GM12864 (cell line): ENCODE data around the gene PLGRKT.

Source experiments
- DNase-seq: peaks from one replicate; pipeline ENCODE4 v3.0.0-alpha.2; 2011; ENCODE audit warnings: low read depth
- H3K4me3 ChIP-seq: 2 replicates; pipeline ENCODE4 v1.5.1; 2011; ENCODE audit warnings: mild to moderate bottlenecking, low read depth, low read length, control low read depth
- TF ChIP-seq, protein P1 (sequence below): IDR thresholded peaks from 2 replicates; pipeline ENCODE4 v1.5.1; 2011; ENCODE audit warnings: low read depth, mild to moderate bottlenecking, moderate library complexity, low read length, control low read depth, inconsistent platforms; ENCODE audit errors: missing control alignments

The PLGRKT gene

DNA sequence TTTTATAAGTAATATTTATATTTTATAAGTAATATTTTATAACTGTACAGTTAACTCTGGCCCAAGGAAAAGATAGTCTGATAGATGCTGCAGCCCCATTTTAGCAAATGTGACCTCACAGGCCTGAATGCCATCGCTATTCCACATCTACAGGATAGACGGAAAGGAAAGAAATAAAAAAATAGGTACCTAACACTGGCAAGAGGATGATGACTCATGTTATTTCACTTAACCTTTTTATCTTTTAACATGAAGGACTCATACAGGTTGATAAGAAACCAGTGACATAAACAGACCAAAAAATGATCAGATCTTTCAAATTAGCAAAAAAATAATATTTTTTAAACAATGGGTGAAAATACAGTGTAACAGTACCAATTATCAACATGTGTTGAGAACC, 15.3 kb upstream of the PLGRKT start:
- DNase-seq, result no peak
- peak overlapping the region; percentile 35; the same call in 1 of the 2 replicates for H3K4me3 ChIP-seq
- TF ChIP-seq, protein P1, sequence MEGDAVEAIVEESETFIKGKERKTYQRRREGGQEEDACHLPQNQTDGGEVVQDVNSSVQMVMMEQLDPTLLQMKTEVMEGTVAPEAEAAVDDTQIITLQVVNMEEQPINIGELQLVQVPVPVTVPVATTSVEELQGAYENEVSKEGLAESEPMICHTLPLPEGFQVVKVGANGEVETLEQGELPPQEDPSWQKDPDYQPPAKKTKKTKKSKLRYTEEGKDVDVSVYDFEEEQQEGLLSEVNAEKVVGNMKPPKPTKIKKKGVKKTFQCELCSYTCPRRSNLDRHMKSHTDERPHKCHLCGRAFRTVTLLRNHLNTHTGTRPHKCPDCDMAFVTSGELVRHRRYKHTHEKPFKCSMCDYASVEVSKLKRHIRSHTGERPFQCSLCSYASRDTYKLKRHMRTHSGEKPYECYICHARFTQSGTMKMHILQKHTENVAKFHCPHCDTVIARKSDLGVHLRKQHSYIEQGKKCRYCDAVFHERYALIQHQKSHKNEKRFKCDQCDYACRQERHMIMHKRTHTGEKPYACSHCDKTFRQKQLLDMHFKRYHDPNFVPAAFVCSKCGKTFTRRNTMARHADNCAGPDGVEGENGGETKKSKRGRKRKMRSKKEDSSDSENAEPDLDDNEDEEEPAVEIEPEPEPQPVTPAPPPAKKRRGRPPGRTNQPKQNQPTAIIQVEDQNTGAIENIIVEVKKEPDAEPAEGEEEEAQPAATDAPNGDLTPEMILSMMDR, result no peak

DNA sequence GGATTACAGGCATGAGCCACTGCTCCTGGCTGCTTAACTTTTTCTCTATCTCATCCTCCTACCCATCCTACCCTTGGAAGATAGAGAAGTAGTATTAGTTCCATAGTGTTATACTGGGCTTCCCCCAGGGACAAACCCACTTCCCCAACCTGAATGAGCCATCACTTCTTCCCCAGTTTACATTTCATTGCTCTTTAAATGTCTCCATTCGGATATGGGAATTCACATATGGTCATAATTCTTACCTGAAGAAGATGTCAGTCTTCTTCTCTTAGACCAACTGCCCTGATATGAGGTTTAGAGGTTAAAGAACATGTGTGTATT, 14.5 kb upstream of the PLGRKT start:
- TF ChIP-seq, protein P1, result no peak
- DNase-seq, result no peak
- peak overlapping the region; percentile 76; the same call in 1 of the 2 replicates for H3K4me3 ChIP-seq

DNA sequence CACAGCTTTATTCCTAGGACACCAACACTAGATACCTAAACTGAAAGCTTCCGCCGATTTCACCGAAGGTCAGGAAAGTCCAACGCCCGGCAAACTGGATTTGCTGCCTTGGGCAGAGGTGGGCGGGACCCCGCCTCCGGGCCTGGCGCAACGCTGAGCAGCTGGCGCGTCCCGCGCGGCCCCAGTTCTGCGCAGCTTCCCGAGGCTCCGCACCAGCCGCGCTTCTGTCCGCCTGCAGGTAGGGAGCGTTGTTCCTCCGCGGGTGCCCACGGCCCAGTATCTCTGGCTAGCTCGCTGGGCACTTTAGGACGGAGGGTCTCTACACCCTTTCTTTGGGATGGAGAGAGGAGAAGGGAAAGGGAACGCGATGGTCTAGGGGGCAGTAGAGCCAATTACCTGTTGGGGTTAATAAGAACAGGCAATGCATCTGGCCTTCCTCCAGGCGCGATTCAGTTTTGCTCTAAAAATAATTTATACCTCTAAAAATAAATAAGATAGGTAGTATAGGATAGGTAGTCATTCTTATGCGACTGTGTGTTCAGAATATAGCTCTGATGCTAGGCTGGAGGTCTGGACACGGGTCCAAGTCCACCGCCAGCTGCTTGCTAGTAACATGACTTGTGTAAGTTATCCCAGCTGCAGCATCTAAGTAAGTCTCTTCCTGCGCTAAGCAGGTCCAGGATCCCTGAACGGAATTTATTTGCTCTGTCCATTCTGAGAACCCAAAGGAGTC, 12.8 kb upstream of the PLGRKT start, which contains the start of gene CD274:
Gene CD274, plus strand, starts transcription at position 184 of the 733 bp plus-strand sequence. CDS start 5,572 bp downstream, outside the sequence.
- H3K4me3 ChIP-seq, result peak within 1 kb of the TSS; percentile 76
- TF ChIP-seq, protein P1, result peak; percentile 58
- DNase-seq, result peak; percentile 73

DNA sequence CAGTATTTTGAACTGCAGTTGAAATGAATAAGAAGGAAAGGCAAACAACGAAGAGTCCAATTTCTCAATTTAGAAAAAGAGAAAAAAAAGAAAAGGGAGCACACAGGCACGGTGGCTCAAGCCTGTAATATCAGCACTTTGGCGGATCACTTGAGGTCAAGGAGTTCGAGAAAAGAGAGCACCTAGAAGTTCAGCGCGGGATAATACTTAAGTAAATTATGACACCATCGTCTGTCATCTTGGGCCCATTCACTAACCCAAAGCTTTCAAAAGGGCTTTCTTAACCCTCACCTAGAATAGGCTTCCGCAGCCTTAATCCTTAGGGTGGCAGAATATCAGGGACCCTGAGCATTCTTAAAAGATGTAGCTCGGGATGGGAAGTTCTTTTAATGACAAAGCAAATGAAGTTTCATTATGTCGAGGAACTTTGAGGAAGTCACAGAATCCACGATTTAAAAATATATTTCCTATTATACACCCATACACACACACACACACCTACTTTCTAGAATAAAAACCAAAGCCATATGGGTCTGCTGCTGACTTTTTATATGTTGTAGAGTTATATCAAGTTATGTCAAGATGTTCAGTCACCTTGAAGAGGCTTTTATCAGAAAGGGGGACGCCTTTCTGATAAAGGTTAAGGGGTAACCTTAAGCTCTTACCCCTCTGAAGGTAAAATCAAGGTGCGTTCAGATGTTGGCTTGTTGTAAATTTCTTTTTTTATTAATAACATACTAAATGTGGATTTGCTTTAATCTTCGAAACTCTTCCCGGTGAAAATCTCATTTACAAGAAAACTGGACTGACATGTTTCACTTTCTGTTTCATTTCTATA, 12.0 kb upstream of the PLGRKT start:
- TF ChIP-seq, protein P1, result no peak
- peak overlapping the region; percentile 76 for H3K4me3 ChIP-seq
- DNase-seq, result no peak

DNA sequence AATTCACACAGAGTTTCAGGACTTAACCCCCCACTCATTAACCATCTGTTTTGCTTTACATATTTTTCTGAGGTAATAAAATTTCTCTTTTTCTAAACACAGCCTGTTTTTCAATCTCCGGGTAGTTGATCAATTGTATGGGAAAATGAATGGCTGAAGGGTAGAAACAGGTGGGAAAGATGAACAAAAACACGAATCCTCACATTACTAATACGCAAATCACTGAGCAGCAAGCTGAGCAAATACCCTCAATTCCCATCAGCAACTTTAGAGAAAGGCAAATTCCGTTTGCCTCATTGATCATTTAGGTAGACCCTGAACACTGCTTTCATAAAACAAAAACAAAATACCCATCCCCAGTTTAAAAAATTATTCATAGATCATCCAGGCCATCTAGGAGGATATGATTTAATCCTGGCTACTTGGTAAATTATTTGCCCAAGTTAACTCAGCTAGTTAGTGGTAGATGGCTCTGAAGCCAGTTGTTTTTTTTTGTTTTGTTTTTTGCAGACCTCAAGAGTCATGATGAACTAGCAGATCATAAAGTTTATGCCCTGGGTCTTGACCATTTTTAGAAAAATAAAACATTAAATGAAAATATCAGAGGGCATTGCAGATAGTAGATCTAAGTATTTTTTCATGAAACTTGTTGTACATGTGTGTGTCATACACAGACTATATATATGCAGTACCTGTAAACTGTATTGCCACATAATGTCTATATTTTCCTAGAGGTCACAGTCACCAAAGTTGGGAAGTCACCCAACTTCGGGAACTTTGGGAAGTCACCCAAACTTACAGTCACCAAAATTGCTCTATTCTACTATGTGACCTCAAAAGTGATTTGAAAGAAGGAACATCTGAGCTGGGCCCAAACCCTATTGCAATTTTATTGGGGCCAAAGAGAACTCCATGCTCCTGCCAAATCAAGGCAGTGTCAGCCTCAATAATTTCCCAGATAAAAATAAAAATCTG, 11.0 kb upstream of the PLGRKT start:
- H3K4me3 ChIP-seq, result peak overlapping the region; percentile 76; the same call in 1 of the 2 replicates
- DNase-seq, result no peak
- TF ChIP-seq, protein P1, result no peak

DNA sequence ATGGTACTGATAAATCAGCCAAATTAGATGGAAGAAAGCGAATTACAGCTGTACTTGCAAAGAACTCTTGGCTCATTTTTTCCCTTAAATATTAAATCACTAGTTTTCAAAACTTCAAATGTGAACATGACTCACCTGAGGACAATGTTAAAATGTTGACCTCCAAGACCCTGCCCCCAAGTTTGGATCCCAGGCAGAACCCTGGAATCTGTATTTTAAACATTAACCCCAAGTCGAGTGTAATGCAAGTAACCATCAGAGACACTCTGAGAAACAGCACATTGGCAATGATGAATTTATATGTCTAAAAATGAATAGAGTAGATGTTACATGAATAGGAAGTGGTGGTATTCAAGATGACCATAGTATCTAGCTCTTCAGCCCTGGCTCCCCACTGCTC, 10.3 kb upstream of the PLGRKT start:
- DNase-seq, result no peak
- no peak overlapping the region for H3K4me3 ChIP-seq
- TF ChIP-seq, protein P1, result no peak
